H9 (cell line): ENCODE results near the gene NAA25. TPM values are rescaled to one million over a fixed set of nuclear protein-coding genes. Genes with fewer than 3 reads are reported as not detected.
A peak's percentile ranks its signal among the peaks of the same experiment; 100 is the strongest.

Experiments used
- DNase-seq: peaks from one replicate; pipeline ENCODE4 v3.0.0-alpha.2; 2017
- H2AFZ ChIP-seq: one replicate; pipeline ENCODE4 v1.6.1; 2013; ENCODE audit warnings: mild to moderate bottlenecking, low read length, control low read depth, moderate library complexity
- H2AK5ac ChIP-seq: 2 replicates; pipeline ENCODE4 v1.6.1; 2013; ENCODE audit warnings: low read length, control low read depth, mixed read lengths; ENCODE audit not compliant: insufficient read length
- H2BK120ac ChIP-seq: one replicate; pipeline ENCODE4 v1.6.1; 2013; ENCODE audit warnings: low read depth, mild to moderate bottlenecking, low read length, control low read depth, inconsistent platforms; ENCODE audit not compliant: poor library complexity, severe bottlenecking
- H2BK12ac ChIP-seq: 2 replicates; pipeline ENCODE4 v1.6.1; 2013; ENCODE audit warnings: low read length, control low read depth, mixed read lengths, low read depth; ENCODE audit not compliant: insufficient read length
- H2BK15ac ChIP-seq: 2 replicates; pipeline ENCODE4 v1.6.1; 2013; ENCODE audit warnings: low read depth, low read length, control low read depth
- H2BK20ac ChIP-seq: one replicate; pipeline ENCODE4 v1.6.1; 2013; ENCODE audit warnings: low read depth, mild to moderate bottlenecking, low read length, control low read depth, inconsistent platforms; ENCODE audit not compliant: poor library complexity, severe bottlenecking
- H2BK5ac ChIP-seq: 2 replicates; pipeline ENCODE4 v1.6.1; 2013; ENCODE audit warnings: low read length, control low read depth, mixed read lengths; ENCODE audit not compliant: insufficient read length
- H3K14ac ChIP-seq: 2 replicates; pipeline ENCODE4 v1.6.1; 2013; ENCODE audit warnings: low read length, control low read depth; ENCODE audit not compliant: insufficient read depth
- H3K18ac ChIP-seq: 2 replicates; pipeline ENCODE4 v1.6.1; 2013; ENCODE audit warnings: low read depth, mild to moderate bottlenecking, mixed read lengths, low read length, control low read depth; ENCODE audit not compliant: insufficient read length
- H3K23ac ChIP-seq: 2 replicates; pipeline ENCODE4 v1.6.1; 2013; ENCODE audit warnings: low read length, control low read depth, mixed read lengths, low read depth; ENCODE audit not compliant: insufficient read length
- H3K23me2 ChIP-seq: 2 replicates; pipeline ENCODE4 v1.6.1; 2013; ENCODE audit warnings: low read depth, mild to moderate bottlenecking, mixed read lengths, low read length, control low read depth; ENCODE audit not compliant: insufficient read length, poor library complexity, severe bottlenecking
- H3K27ac ChIP-seq: 2 replicates; pipeline ENCODE4 v1.5.1; 2013; ENCODE audit warnings: low read length, control low read depth, mixed read lengths, low read depth; ENCODE audit not compliant: insufficient read length
- H3K27me3 ChIP-seq: 2 replicates; pipeline ENCODE4 v1.6.1; 2013; ENCODE audit warnings: low read length, control low read depth, inconsistent platforms; ENCODE audit not compliant: insufficient read depth
- H3K4ac ChIP-seq: 2 replicates; pipeline ENCODE4 v1.6.1; 2013; ENCODE audit warnings: low read depth, mild to moderate bottlenecking, control low read depth, inconsistent platforms, low read length, moderate library complexity
- H3K4me1 ChIP-seq: 2 replicates; pipeline ENCODE4 v1.6.1; 2013; ENCODE audit warnings: low read length, control low read depth, inconsistent platforms; ENCODE audit not compliant: insufficient read depth
- H3K4me2 ChIP-seq: 2 replicates; pipeline ENCODE4 v1.6.1; 2013; ENCODE audit warnings: low read length, control low read depth, mixed read lengths; ENCODE audit not compliant: insufficient read length, insufficient read depth
- H3K56ac ChIP-seq: 2 replicates; pipeline ENCODE4 v1.6.1; 2013; ENCODE audit warnings: low read depth, mild to moderate bottlenecking, mixed read lengths, low read length, control low read depth; ENCODE audit not compliant: insufficient read length
- H3K79me1 ChIP-seq: 2 replicates; pipeline ENCODE4 v1.6.1; 2013; ENCODE audit warnings: low read depth, mild to moderate bottlenecking, moderate library complexity, low read length, control low read depth, inconsistent platforms; ENCODE audit not compliant: insufficient read depth, poor library complexity, severe bottlenecking
- H3K79me2 ChIP-seq: 2 replicates; pipeline ENCODE4 v1.6.1; 2013; ENCODE audit warnings: low read length, control low read depth, inconsistent platforms; ENCODE audit not compliant: insufficient read depth
- H3K9ac ChIP-seq: 2 replicates; pipeline ENCODE4 v1.6.1; 2013; ENCODE audit warnings: low read length, control low read depth, mixed read lengths; ENCODE audit not compliant: insufficient read length; ENCODE audit errors: extremely low read depth
- H3K9me3 ChIP-seq: one replicate; pipeline ENCODE4 v1.6.1; 2013; ENCODE audit warnings: low read depth, low read length, inconsistent platforms; ENCODE audit not compliant: control insufficient read depth
- H3T11ph ChIP-seq: one replicate; pipeline ENCODE4 v1.6.1; 2013; ENCODE audit warnings: mild to moderate bottlenecking, low read length, control low read depth, inconsistent platforms
- H4K20me1 ChIP-seq: one replicate; pipeline ENCODE4 v1.6.1; 2013; ENCODE audit not compliant: control insufficient read depth, insufficient read length, insufficient read depth
- H4K5ac ChIP-seq: 2 replicates; pipeline ENCODE4 v1.6.1; 2013; ENCODE audit warnings: low read depth, mild to moderate bottlenecking, mixed read lengths, low read length, control low read depth; ENCODE audit not compliant: insufficient read length
- H4K8ac ChIP-seq: replicated peaks from 2 replicates; pipeline ENCODE4 v1.6.1; 2013; ENCODE audit warnings: low read length, control low read depth, mixed read lengths, low read depth; ENCODE audit not compliant: insufficient read length
- H4K91ac ChIP-seq: 2 replicates; pipeline ENCODE4 v1.6.1; 2013; ENCODE audit warnings: low read depth, mild to moderate bottlenecking, moderate library complexity, mixed read lengths, low read length, control low read depth; ENCODE audit not compliant: insufficient read length
- H3K27ac Mint-ChIP-seq, 3 experiments: 2 replicates in 2 of 3; 3 replicates in 1 of 3; pipeline ENCODE4 v1.8.0; 2020 to 2021; ENCODE audit warnings: mixed read lengths in 3 of 3, mild to moderate bottlenecking in 1 of 3, moderate library complexity in 1 of 3
- H3K27me3 Mint-ChIP-seq: 2 replicates; pipeline ENCODE4 v1.8.0; 2021; ENCODE audit warnings: low read depth, mild to moderate bottlenecking, moderate library complexity, mixed read lengths
- H3K36me3 Mint-ChIP-seq, 3 experiments: 2 replicates in 2 of 3; 3 replicates in 1 of 3; pipeline ENCODE4 v1.8.0; 2020 to 2021; ENCODE audit warnings: low read depth in 3 of 3, mixed read lengths in 3 of 3; ENCODE audit not compliant: insufficient read depth in 1 of 3
- H3K4me1 Mint-ChIP-seq, 2 experiments: 2 replicates each; pipeline ENCODE4 v1.8.0; 2020; ENCODE audit warnings: mixed read lengths in 2 of 2
- H3K4me3 Mint-ChIP-seq, 2 experiments: 2 replicates in 1 of 2; 3 replicates in 1 of 2; pipeline ENCODE4 v1.8.0; 2020 to 2021; ENCODE audit warnings: mild to moderate bottlenecking in 2 of 2, mixed read lengths in 2 of 2, moderate library complexity in 1 of 2
- H3K9me3 Mint-ChIP-seq, 2 experiments: 2 replicates in 1 of 2; 3 replicates in 1 of 2; pipeline ENCODE4 v1.8.0; 2020; ENCODE audit warnings: mild to moderate bottlenecking in 2 of 2, mixed read lengths in 2 of 2, moderate library complexity in 1 of 2
- CTCF ChIP-seq: fragments of 200-600 bp; sonication (generic); conservative IDR thresholded peaks from 3 replicates; pipeline ENCODE4 v1.8.0; 2021; ENCODE audit warnings: antibody characterized with exemption, mild to moderate bottlenecking
- WGBS: extraction: QIAGEN DNeasy Blood & Tissue Kit; methylation state at CpG from one replicate; pipeline ENCODE4 v1.1.7; 2013; ENCODE audit warnings: missing lambda C conversion rate, low lambda C conversion rate, mixed read lengths; ENCODE audit not compliant: insufficient read length; ENCODE audit errors: extremely low coverage; 5-methylcytosine and 5-hydroxymethylcytosine counted together
- total RNA-seq: library from RNA; stranded (reverse); gene quantifications from 2 replicates; pipeline ENCODE4 v1.2.1, GENCODE V29; 2021

The NAA25 gene
- total RNA-seq, 1 experiment from 2014 or later: 57.1 TPM

- H3K27ac Mint-ChIP-seq: peak overlapping the region in 1 of 3 experiments; percentile 52; a peak in 2 of 7 replicates
- Histone ChIP-seq H3K56ac (no peak overlapping the region), H4K20me1 (no peaks in the 10 kb centered on the region), H4K5ac (no peak overlapping the region), H3K4me2 (no peak overlapping the region), H3K4me1 (no peaks in the 10 kb centered on the region; the same call in 1 of the 2 replicates), H2BK15ac (no peak overlapping the region), H2BK5ac (no peak overlapping the region), H2AK5ac (no peak overlapping the region), H3K18ac (no peak overlapping the region), H4K8ac (no peak overlapping the region), H2AFZ (no peak overlapping the region), H2BK12ac (no peak overlapping the region), H3T11ph (no peak overlapping the region), H3K79me2 (peaks cover 53% of the 10 kb centered on the region), H3K23ac (no peak overlapping the region), H3K27ac (no peak overlapping the region), H3K79me1 (peaks cover 9% of the 10 kb centered on the region), H3K14ac (no peak overlapping the region), H3K23me2 (peaks cover 11% of the 10 kb centered on the region), H2BK120ac (no peak overlapping the region), H3K27me3 (no peaks in the 10 kb centered on the region), H3K9ac (no peak overlapping the region), H3K4ac (no peak overlapping the region), H2BK20ac (no peak overlapping the region), H3K9me3 (no peaks in the 10 kb centered on the region), H4K91ac (no peak overlapping the region)
- H3K4me3 Mint-ChIP-seq: peak overlapping the region in 1 of 2 experiments; percentile 4; a peak in 2 of 5 replicates
- TF ChIP-seq CTCF: no peak
- WGBS: no CpG with 5 or more reads among the region's 3 CpGs
- H3K4me1 Mint-ChIP-seq: peaks cover 46 to 57% of the 10 kb centered on the region in 2 experiments
- H3K9me3 Mint-ChIP-seq: no peaks in the 10 kb centered on the region
- no peak for DNase-seq
- H3K27me3 Mint-ChIP-seq: no peaks in the 10 kb centered on the region
- peaks cover 16 to 26% (median 25%) of the 10 kb centered on the region in 3 experiments for H3K36me3 Mint-ChIP-seq
These were observed 2.7 kb downstream of the NAA25 start for GRCh38 chr12:112105891-112106290.
